Heart right ventricle (tissue), 16 donors: ENCODE measurements around the gene HLF. TPM values are rescaled to one million over a fixed set of nuclear protein-coding genes. Genes with fewer than 3 reads are reported as not detected.

Experiments
- ATAC-seq, 8 donors: fragments of 200-7000 bp; cut with Tn5 transposase; one replicate each; pipeline ENCODE4 v1.9.1; 2020; ENCODE audit warnings: mild to moderate bottlenecking in 8 of 8, moderate library complexity in 8 of 8, moderate number of reproducible peaks in 1 of 8
- DNase-seq, 2 donors: peaks; one replicate each; pipeline ENCODE4 v3.0.0-alpha.2; 2020
- H3K27ac ChIP-seq, 10 donors: fragments of 200-600 bp; sonication (generic) in 2 of 10; one replicate each; pipeline versions ENCODE4 v1.5.0 to v1.8.0; 2020 to 2022; ENCODE audit warnings: mild to moderate bottlenecking in 3 of 10
- H3K27me3 ChIP-seq, 7 donors: fragments of 200-600 bp; one replicate each; pipeline ENCODE4 v1.8.0; 2021 to 2022; ENCODE audit warnings: mild to moderate bottlenecking in 2 of 7
- H3K36me3 ChIP-seq, 9 donors: fragments of 200-600 bp; sonication (generic) in 1 of 9; one replicate each; pipeline versions ENCODE4 v1.5.0 to v1.8.0; 2020 to 2022; ENCODE audit warnings: mild to moderate bottlenecking in 2 of 9
- H3K4me1 ChIP-seq, 9 donors: fragments of 200-600 bp; sonication (generic) in 1 of 9; one replicate each; pipeline versions ENCODE4 v1.5.0 to v1.8.0; 2020 to 2022; ENCODE audit warnings: mild to moderate bottlenecking in 4 of 9
- H3K4me3 ChIP-seq, 10 donors: fragments of 200-600 bp; sonication (generic) in 2 of 10; one replicate each; pipeline versions ENCODE4 v1.5.0 to v1.8.0; 2020 to 2022; ENCODE audit warnings: mild to moderate bottlenecking in 7 of 10, moderate library complexity in 2 of 10
- H3K9me3 ChIP-seq, 11 donors: fragments of 200-600 bp in 10 of 11; sonication (generic) in 2 of 11; one replicate each; pipeline versions ENCODE4 v1.5.0 to v1.8.0; 2013 to 2022; ENCODE audit warnings: mild to moderate bottlenecking in 2 of 11, control low read depth in 1 of 11, moderate library complexity in 1 of 11
- CTCF ChIP-seq, 9 donors: fragments of 200-600 bp; sonication (generic) in 2 of 9; IDR thresholded peaks; one replicate each; pipeline versions ENCODE4 v1.5.0 to v1.8.0; 2021 to 2022; ENCODE audit warnings: antibody characterized with exemption in 9 of 9, mild to moderate bottlenecking in 5 of 9, moderate library complexity in 1 of 9
- WGBS, 2 donors: extraction: QIAGEN DNeasy Blood & Tissue Kit; methylation state at CpG; one replicate each; pipeline ENCODE4 v1.1.7; 2013; ENCODE audit warnings: inconsistent platforms in 1 of 2; 5-methylcytosine and 5-hydroxymethylcytosine counted together
- intact Hi-C, 10 donors: fragments of 100-400 bp; cut with DNase I; formaldehyde crosslinking; loops; one replicate each; pipeline versions ENCODE4 v1.11.1 to v1.14.2; 2022
- long read RNA-seq, 3 donors: library from polyadenylated mRNA; unstranded; transcript quantifications; one replicate each; pipeline ENCODE4 v2.0.0, GENCODE V29; 2020 to 2021
- polyA plus RNA-seq, 2 donors: library from polyadenylated mRNA; stranded (reverse); fragments of 200-250 nt; gene quantifications; one replicate each; pipeline ENCODE4 v1.2.3, GENCODE V29; 2013
- total RNA-seq, 10 donors: library from RNA; stranded (reverse); fragmentation: NEBNext Ultra II Directional in 3 of 10; extraction: Animal tissue kit (Norgen Biotek cat#: 25700) in 3 of 10; gene quantifications; one replicate each; pipeline versions ENCODE4 v1.2.1 to v1.2.4, GENCODE V29; 2021 to 2023
- donor health status: Arrhythmogenic right ventricular cardiomyopathy.
- donor health status: ischemic (EF 13 %, LVEDD 7.1; RV severe dilation, severe dysfunction).
- donor health status: healthy with polysubstance abuse.
- donor health status: DM: no; HTN: yes; CAD: no.
- donor health status: DM: no; HTN: no; CAD: no.
- donor health status: ischemic (EF 25% LVEDD 6.9; RV normal size, moderate dysfunction).
- donor health status: ischemic (EF 25% LVEDD 5.7; RV mildly dilated, moderate dysfunction).
- donor health status: healthy.
- donor health status: DM: yes; HTN: yes; CAD: no.
- donor health status: Ischemic cardiomyopathy.
- donor health status: ischemic (EF 35%, LVEDD 5.7; RV mildly dilated, moderate dysfunction).
- donor health status: nonischemic (EF 11% LVEDD 7.7; RV severe dilation, severe dysfunction).
- donor health status: DM: yes; HTN: yes; CAD: no.
- donor health status: PGD.
- donor health status: ischemic (EF 29% LVEDD 5.4; RV normal size, mild dysfunction).
- donor health status: nonischemic (EF 23%, LVEDD 6.1; RV moderate dilation, normal function).

Gene HLF
- total RNA-seq: 10 to 100 TPM; 11.2 to 42.5 (median 31.3) TPM
- 1 to 10 TPM; 4.1 to 4.4 TPM for polyA plus RNA-seq
- long read RNA-seq, donor 1, full-length matches to known transcripts: 9 of 16 reads
- long read RNA-seq, donor 1, partial matches to known transcripts: 0 of 16 reads
- long read RNA-seq, donor 1, other reads (novel, unspliced or antisense): 7 of 16 reads
- long read RNA-seq, donor 2, full-length matches to known transcripts: 11 of 30 reads
- long read RNA-seq, donor 2, partial matches to known transcripts: 0 of 30 reads
- long read RNA-seq, donor 2, other reads (novel, unspliced or antisense): 19 of 30 reads
- long read RNA-seq, donor 3, full-length matches to known transcripts: 20 of 59 reads
- long read RNA-seq, donor 3, partial matches to known transcripts: 2 of 59 reads
- long read RNA-seq, donor 3, other reads (novel, unspliced or antisense): 37 of 59 reads

GRCh38 chr17:55264645-55265298 is at the start of gene HLF:
TSS of gene HLF (plus strand) at chr17:55264960. CDS start at chr17:55265485, 525 bp downstream.
- peak; percentile 87 to 99 (median 96) for ATAC-seq
- H3K4me1 ChIP-seq: peaks cover 4 to 58% (median 32%) of the 10 kb centered on the region in 9 donors
- intact Hi-C loops: loop anchor here in 5 of 10 donors (1.0 to 2.0 kb wide), 4 partner anchors 26 to 32 kb away; no protein-coding TSS in a partner anchor

GRCh38 chr17:55215711-55216110 is 49.0 kb upstream of the HLF start:
- intact Hi-C loops: no loop called here
- no peak overlapping the region for H3K4me3 ChIP-seq
- H3K27me3 ChIP-seq: no peaks in the 10 kb centered on the region
- H3K9me3 ChIP-seq: no peaks in the 10 kb centered on the region
- H3K36me3 ChIP-seq: no peaks in the 10 kb centered on the region
- DNase-seq (no peak), ATAC-seq (no peak)
- no peak overlapping the region for H3K27ac ChIP-seq
- TF ChIP-seq CTCF (IDR thresholded peaks at IDR 0.05): no peak
- 94 to 95% methylated on average over 3 of the region's 3 CpGs for WGBS, 2 donors
- H3K4me1 ChIP-seq: no peaks in the 10 kb centered on the region

More at GRCh38 chr17:55264645-55265298, at the start of gene HLF:
- TF ChIP-seq CTCF (IDR thresholded peaks at IDR 0.05): no peak
- WGBS, 2 donors: 0 to 2% methylated on average over 59 to 64 of the region's 64 CpGs
- H3K9me3 ChIP-seq: peaks cover 0 to 7% (median 0%) of the 10 kb centered on the region in 11 donors
- DNase-seq: peak; percentile 82 to 85
- H3K4me3 ChIP-seq: peak within 1 kb of the TSS; percentile 59 to 78 (median 64)
- peak within 1 kb of the TSS; percentile 48 to 89 (median 84) for H3K27ac ChIP-seq
- peaks cover 0 to 72% (median 5%) of the 10 kb centered on the region in 7 donors for H3K27me3 ChIP-seq
- peaks cover 0 to 3% (median 0%) of the 10 kb centered on the region in 9 donors for H3K36me3 ChIP-seq

GRCh38 chr17:55216888-55217287 is 47.9 kb upstream of the HLF start:
- Histone ChIP-seq H3K9me3 (no peaks in the 10 kb centered on the region), H3K36me3 (no peaks in the 10 kb centered on the region), H3K4me1 (no peaks in the 10 kb centered on the region), H3K27ac (no peak overlapping the region), H3K27me3 (no peaks in the 10 kb centered on the region), H3K4me3 (no peak overlapping the region)
- intact Hi-C loops: no loop called here
- WGBS, 2 donors: 72 to 89% methylated on average over 3 of the region's 3 CpGs
- no peak for ATAC-seq
- no peak for TF ChIP-seq CTCF (IDR thresholded peaks at IDR 0.05)
- no peak for DNase-seq

GRCh38 chr17:55219459-55219858 is 45.3 kb upstream of the HLF start:
- intact Hi-C loops: no loop called here
- Histone ChIP-seq H3K9me3 (no peaks in the 10 kb centered on the region), H3K36me3 (no peaks in the 10 kb centered on the region), H3K27me3 (no peaks in the 10 kb centered on the region), H3K27ac (no peak overlapping the region), H3K4me1 (no peaks in the 10 kb centered on the region), H3K4me3 (no peak overlapping the region)
- TF ChIP-seq CTCF (IDR thresholded peaks at IDR 0.05): no peak
- WGBS, 2 donors: 59 to 67% methylated on average over 1 of the region's 1 CpG
- no peak for DNase-seq
- no peak for ATAC-seq
